Measurements from ENCODE around the gene RPS15. TPM values are rescaled to one million over a fixed set of nuclear protein-coding genes. Genes with fewer than 3 reads are reported as not detected.
A peak's percentile ranks its signal among the peaks of the same experiment; 100 is the strongest.

Gene RPS15
- total and polyA plus RNA-seq, 2 of the 13 experiments (the other 11 are each of a cell fraction or from before 2014, with no cell fraction given): 695 to 1,411 TPM

DNA sequence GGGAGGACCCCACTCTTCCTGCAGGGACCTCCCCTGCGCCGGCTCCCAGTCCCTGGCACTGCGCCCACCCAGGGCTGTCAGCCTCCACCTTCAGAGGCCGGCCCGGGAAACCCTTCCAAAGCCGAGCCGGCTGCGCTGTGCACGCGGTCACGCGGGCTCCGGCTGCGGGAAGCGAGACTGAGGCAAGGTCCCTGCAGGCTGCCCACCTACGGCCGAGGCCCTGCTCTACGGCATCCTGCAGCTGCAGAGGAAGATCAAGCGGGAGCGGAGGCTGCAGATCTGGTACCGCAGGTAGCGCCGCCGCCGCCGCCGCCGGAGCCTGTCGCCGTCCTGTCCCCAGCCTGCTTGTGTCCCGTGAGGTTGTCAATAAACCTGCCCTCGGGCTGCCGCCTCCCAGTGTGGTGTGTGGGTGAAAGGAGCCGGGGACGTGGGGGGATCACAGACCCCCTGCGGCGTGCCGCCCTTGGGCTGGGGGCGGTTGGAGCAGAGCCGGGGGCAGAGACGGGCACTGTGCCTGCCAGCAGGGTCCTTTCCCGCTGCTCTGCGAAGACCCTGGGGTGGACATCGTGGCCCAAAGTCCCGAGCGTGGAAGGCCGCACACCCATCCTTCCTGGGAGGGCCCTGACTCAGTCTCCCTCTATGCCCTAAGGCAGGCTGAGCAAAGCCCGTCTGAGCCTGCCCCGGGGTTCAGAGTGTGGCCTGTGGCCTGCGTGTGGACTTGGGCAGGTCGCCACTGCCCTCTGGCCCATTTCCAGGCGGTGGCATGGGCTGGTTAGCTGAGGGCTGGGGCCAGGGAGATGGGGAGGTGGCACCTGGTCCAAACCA is 42.8 kb upstream of the RPS15 start:
- H3K9ac ChIP-seq (ENCODE audit: insufficient read depth, low read depth, low read length): no peak overlapping the region
- ATAC-seq: peak; percentile 0; the same call in 1 of the 3 replicates
- H4K20me1 ChIP-seq (ENCODE audit: insufficient read depth, low read length): no peaks in the 10 kb centered on the region
- H3K27me3 ChIP-seq (ENCODE audit: control insufficient read depth in 1 of 2, insufficient read depth in 2 of 2, low read length in 2 of 2): no peaks in the 10 kb centered on the region
- 92% methylated on average over 27 of the region's 52 CpGs for WGBS (ENCODE audit: low lambda C conversion rate)
- DNase-seq (ENCODE audit: low spot score): no peak
- H3K4me2 ChIP-seq (ENCODE audit: low read depth, low read length): no peak overlapping the region
- no peak overlapping the region for H3K4me3 ChIP-seq (replicated peaks in 1 of 3; ENCODE audit: insufficient read depth in 1 of 3, low read depth in 2 of 3, low read length in 3 of 3)
- in situ Hi-C loops (cut with HindIII; ENCODE audit: extremely low pct_ligation_motif_present, low pct_unique_long_range_greater_than_20kb) (no loop called here), intact Hi-C loops (cut with micrococcal nuclease; ENCODE audit: unreplicated experiment) (no loop called here)
- ChIA-PET POLR2A (no interaction called here), CTCF (ENCODE audit: low intra/inter-chr PET ratio, low total read pairs) (no interaction called here)
- no peak for FAIRE-seq
- BruUV-seq (replicated peaks): no TSS peak
- no peaks in the 10 kb centered on the region for H3K9me3 ChIP-seq (ENCODE audit: low read length)
- no peaks in the 10 kb centered on the region for H3K79me2 ChIP-seq (ENCODE audit: insufficient read depth, low read length)
- H3K4me1 ChIP-seq (ENCODE audit: insufficient read depth, low read length): peaks cover 39% of the 10 kb centered on the region
- H3K27ac ChIP-seq (ENCODE audit: extremely low read length, insufficient read depth, low read length): no peak overlapping the region
- peaks cover 2 to 18% of the 10 kb centered on the region in 2 experiments; a peak in 3 of 5 replicates for H3K36me3 ChIP-seq (replicated peaks in 1 of 2; ENCODE audit: control insufficient read depth in 1 of 2, insufficient read depth in 2 of 2, low read length in 2 of 2)
- H2AFZ ChIP-seq (ENCODE audit: low read length): no peak overlapping the region
- TF ChIP-seq KLF11 (CRISPR knock-in tag; IDR thresholded peaks at IDR 0.05) (no peak), NRL (CRISPR knock-in tag; IDR thresholded peaks at IDR 0.05; ENCODE audit: borderline replicate concordance) (no peak), HOXA3 (CRISPR knock-in tag; IDR thresholded peaks at IDR 0.05) (peak; percentile 11; the same call in 1 of the 2 replicates), REPIN1 (CRISPR knock-in tag; IDR thresholded peaks at IDR 0.05; ENCODE audit: borderline replicate concordance, low read depth) (no peak), SMC3 (IDR thresholded peaks at IDR 0.05; ENCODE audit: low read length) (no peak), PLRG1 (conservative IDR thresholded peaks at IDR 0.05) (no peak), NFATC3 (CRISPR knock-in tag; IDR thresholded peaks at IDR 0.05) (0 out of 2 replicates have a peak, but pooled peaks have one; percentile 22), RBFOX2 (IDR thresholded peaks at IDR 0.05; ENCODE audit: low read depth, low read length) (peak; percentile 84), HNRNPH1 (optimal IDR thresholded peaks at IDR 0.05; ENCODE audit: low read depth, low read length) (peak; percentile 41), FOXK1 (CRISPR knock-in tag; IDR thresholded peaks at IDR 0.05; ENCODE audit: borderline replicate concordance, low read depth) (no peak), SSRP1 (CRISPR knock-in tag; IDR thresholded peaks at IDR 0.05) (peak; percentile 14; the same call in 1 of the 2 replicates), ZNF564 (CRISPR knock-in tag; IDR thresholded peaks at IDR 0.05) (peak; percentile 38; the same call in 1 of the 2 replicates), ZNF768 (CRISPR knock-in tag; IDR thresholded peaks at IDR 0.05) (no peak), ZZZ3 (CRISPR knock-in tag; IDR thresholded peaks at IDR 0.05; ENCODE audit: borderline replicate concordance) (no peak), ZNF598 (CRISPR knock-in tag; IDR thresholded peaks at IDR 0.05; ENCODE audit: borderline replicate concordance) (0 out of 2 replicates have a peak, but pooled peaks have one; percentile 19), ATF7 (IDR thresholded peaks at IDR 0.05) (no peak), ATF7 (CRISPR knock-in tag; IDR thresholded peaks at IDR 0.05) (no peak), NCOA5 (CRISPR knock-in tag; IDR thresholded peaks at IDR 0.05) (0 out of 2 replicates have a peak, but pooled peaks have one; percentile 1), TEAD2 (CRISPR knock-in tag; IDR thresholded peaks at IDR 0.05) (no peak), AGO1 (IDR thresholded peaks at IDR 0.05; ENCODE audit: low read depth, low read length, poor library complexity, severe bottlenecking) (peak; percentile 99), MEIS1 (CRISPR knock-in tag; IDR thresholded peaks at IDR 0.05; ENCODE audit: borderline replicate concordance) (0 out of 2 replicates have a peak, but pooled peaks have one; percentile 6)
- TF ChIP-seq, protein P1, sequence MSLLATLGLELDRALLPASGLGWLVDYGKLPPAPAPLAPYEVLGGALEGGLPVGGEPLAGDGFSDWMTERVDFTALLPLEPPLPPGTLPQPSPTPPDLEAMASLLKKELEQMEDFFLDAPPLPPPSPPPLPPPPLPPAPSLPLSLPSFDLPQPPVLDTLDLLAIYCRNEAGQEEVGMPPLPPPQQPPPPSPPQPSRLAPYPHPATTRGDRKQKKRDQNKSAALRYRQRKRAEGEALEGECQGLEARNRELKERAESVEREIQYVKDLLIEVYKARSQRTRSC (CRISPR knock-in tag; IDR thresholded peaks at IDR 0.05; ENCODE audit: low read depth): no peak
- TF ChIP-seq, protein P2, sequence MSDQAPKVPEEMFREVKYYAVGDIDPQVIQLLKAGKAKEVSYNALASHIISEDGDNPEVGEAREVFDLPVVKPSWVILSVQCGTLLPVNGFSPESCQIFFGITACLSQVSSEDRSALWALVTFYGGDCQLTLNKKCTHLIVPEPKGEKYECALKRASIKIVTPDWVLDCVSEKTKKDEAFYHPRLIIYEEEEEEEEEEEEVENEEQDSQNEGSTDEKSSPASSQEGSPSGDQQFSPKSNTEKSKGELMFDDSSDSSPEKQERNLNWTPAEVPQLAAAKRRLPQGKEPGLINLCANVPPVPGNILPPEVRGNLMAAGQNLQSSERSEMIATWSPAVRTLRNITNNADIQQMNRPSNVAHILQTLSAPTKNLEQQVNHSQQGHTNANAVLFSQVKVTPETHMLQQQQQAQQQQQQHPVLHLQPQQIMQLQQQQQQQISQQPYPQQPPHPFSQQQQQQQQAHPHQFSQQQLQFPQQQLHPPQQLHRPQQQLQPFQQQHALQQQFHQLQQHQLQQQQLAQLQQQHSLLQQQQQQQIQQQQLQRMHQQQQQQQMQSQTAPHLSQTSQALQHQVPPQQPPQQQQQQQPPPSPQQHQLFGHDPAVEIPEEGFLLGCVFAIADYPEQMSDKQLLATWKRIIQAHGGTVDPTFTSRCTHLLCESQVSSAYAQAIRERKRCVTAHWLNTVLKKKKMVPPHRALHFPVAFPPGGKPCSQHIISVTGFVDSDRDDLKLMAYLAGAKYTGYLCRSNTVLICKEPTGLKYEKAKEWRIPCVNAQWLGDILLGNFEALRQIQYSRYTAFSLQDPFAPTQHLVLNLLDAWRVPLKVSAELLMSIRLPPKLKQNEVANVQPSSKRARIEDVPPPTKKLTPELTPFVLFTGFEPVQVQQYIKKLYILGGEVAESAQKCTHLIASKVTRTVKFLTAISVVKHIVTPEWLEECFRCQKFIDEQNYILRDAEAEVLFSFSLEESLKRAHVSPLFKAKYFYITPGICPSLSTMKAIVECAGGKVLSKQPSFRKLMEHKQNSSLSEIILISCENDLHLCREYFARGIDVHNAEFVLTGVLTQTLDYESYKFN (CRISPR knock-in tag; conservative IDR thresholded peaks at IDR 0.05): no peak
